ENCODE data around the gene CSRNP2. TPM values are rescaled to one million over a fixed set of nuclear protein-coding genes. Genes with fewer than 3 reads are reported as not detected.

CSRNP2 gene
- total and polyA plus RNA-seq, 2 of the 4 experiments (the other 2 are of a cell fraction): 14.0 to 21.7 TPM

GRCh38 chr12:51108136-51108535 lies 24.7 kb upstream of the CSRNP2 start:
- H2BK120ac ChIP-seq (ENCODE audit: low read depth, low read length): no peak overlapping the region
- POLR2A ChIA-PET (ENCODE audit: unreplicated experiment): no interaction called here
- no peak overlapping the region for H4K91ac ChIP-seq (ENCODE audit: insufficient read depth, low read depth, low read length)
- no peak overlapping the region for H3K27ac ChIP-seq (ENCODE audit: insufficient read depth, low read length)
- no peak overlapping the region for H3K23ac ChIP-seq (ENCODE audit: low read depth, low read length)
- H4K5ac ChIP-seq (ENCODE audit: low read depth, low read length): no peak overlapping the region
- no peak overlapping the region for H3K18ac ChIP-seq (ENCODE audit: low read depth, low read length)
- DNase-seq: no peak
- no peaks in the 10 kb centered on the region for H3K79me1 ChIP-seq (ENCODE audit: low read depth in 1 of 2, low read length in 2 of 2)
- H2AK9ac ChIP-seq (replicated peaks; ENCODE audit: low read depth, low read length, poor library complexity): no peak overlapping the region
- intact Hi-C loops (cut with micrococcal nuclease) (loop anchor here (5.0 kb wide), 1 partner anchor 234 kb away; no protein-coding TSS in a partner anchor), in situ Hi-C loops (cut with MboI; ENCODE audit: low sequenced_read_pairs) (no loop called here), dilution Hi-C loops (cut with HindIII; ENCODE audit: low sequenced_read_pairs, unreplicated experiment) (no loop called here)
- H3K4ac ChIP-seq (ENCODE audit: low read depth, low read length): no peak overlapping the region
- CTCF ChIA-PET: no interaction called here
- no peak overlapping the region for H2BK20ac ChIP-seq (ENCODE audit: low read depth, low read length)
- no peaks in the 10 kb centered on the region for H3K9me3 ChIP-seq (ENCODE audit: control insufficient read depth, insufficient read depth, low read length)
- no peaks in the 10 kb centered on the region for H3K27me3 ChIP-seq (ENCODE audit: control insufficient read depth, insufficient read depth, low read length)
- no peak overlapping the region for H3K14ac ChIP-seq (replicated peaks; ENCODE audit: low read depth, low read length)
- no peak overlapping the region for H2BK15ac ChIP-seq (ENCODE audit: low read depth, low read length)
- no peak overlapping the region for H2AFZ ChIP-seq (replicated peaks; ENCODE audit: low read length, poor library complexity)
- no peak overlapping the region for H3K4me2 ChIP-seq (ENCODE audit: low read depth, low read length)
- H3K9ac ChIP-seq (ENCODE audit: low read depth, low read length): no peak overlapping the region
- H4K20me1 ChIP-seq (ENCODE audit: insufficient read depth, low read length): no peaks in the 10 kb centered on the region
- H3K36me3 ChIP-seq (ENCODE audit: control insufficient read depth, insufficient read depth, low read length): peaks cover 31% of the 10 kb centered on the region
- no peak overlapping the region for H4K8ac ChIP-seq (ENCODE audit: low read depth in 2 of 2, low read length in 2 of 2)
- no TSS peak for BruUV-seq (replicated peaks)
- ATAC-seq (ENCODE audit: low read depth): no peak
- H3K56ac ChIP-seq (ENCODE audit: extremely low read depth, insufficient read depth, low read length): no peak overlapping the region
- no peaks in the 10 kb centered on the region for H3K4me1 ChIP-seq (ENCODE audit: control insufficient read depth, insufficient read depth, low read length)
- no peak overlapping the region for H2BK5ac ChIP-seq (ENCODE audit: low read depth, low read length, poor library complexity, severe bottlenecking)
- H3K4me3 ChIP-seq (ENCODE audit: insufficient read depth, low read depth, low read length): no peak overlapping the region
- TF ChIP-seq CTCF (conservative IDR thresholded peaks at IDR 0.05; ENCODE audit: low read depth, low read length) (no peak), MAZ (IDR thresholded peaks at IDR 0.05; ENCODE audit: borderline replicate concordance, low read depth, low read length) (no peak), ELK1 (IDR thresholded peaks at IDR 0.05; ENCODE audit: borderline replicate concordance, low read depth, low read length) (no peak), RFX5 (IDR thresholded peaks at IDR 0.05; ENCODE audit: low read depth, low read length) (no peak), POLR2A (IDR thresholded peaks at IDR 0.05; ENCODE audit: low read depth, low read length) (no peak), RAD21 (IDR thresholded peaks at IDR 0.05; ENCODE audit: low read length) (no peak), RCOR1 (IDR thresholded peaks at IDR 0.05; ENCODE audit: insufficient replicate concordance, low read length) (no peak), SMC3 (IDR thresholded peaks at IDR 0.05; ENCODE audit: low read depth, low read length) (no peak)
- no peaks in the 10 kb centered on the region for H3K9me1 ChIP-seq (ENCODE audit: insufficient read depth, low read length)
- no peak overlapping the region for H2AK5ac ChIP-seq (ENCODE audit: low read depth, low read length)
- WGBS, 2 experiments (ENCODE audit: extremely low coverage in 2 of 2, insufficient read length in 1 of 2): no CpG with 5 or more reads among the region's 4 CpGs
